Activated CD4-positive, alpha-beta T cell treated with anti-CD3 and anti-CD28 coated beads for 36 hours (primary cell): ENCODE results near the gene EPS8L2. TPM values are rescaled to one million over a fixed set of nuclear protein-coding genes. Genes with fewer than 3 reads are reported as not detected.
A peak's percentile ranks its signal among the peaks of the same experiment; 100 is the strongest.

Experiments used
- ATAC-seq: fragments of 200-7000 bp; cut with Tn5 transposase; one replicate; pipeline ENCODE4 v1.10.0; 2021; ENCODE audit warnings: mild to moderate bottlenecking, moderate library complexity
- CTCF ChIA-PET: fragments of 350-600 bp; sonication (Branson Sonifier 250); formaldehyde crosslinking; loops from one replicate; lab custom pipeline; 2021; ENCODE audit warnings: antibody characterized with exemption; lab: Charles Lee
- POLR2A ChIA-PET: fragments of 350-600 bp; sonication (Branson Sonifier 250); formaldehyde crosslinking; loops from one replicate; lab custom pipeline; 2021; ENCODE audit warnings: antibody characterized with exemption, inconsistent platforms; lab: Charles Lee
- DNase-seq: peaks from one replicate; pipeline ENCODE4 v3.0.0-alpha.2; 2020
- H3K27ac Mint-ChIP-seq: one replicate; pipeline ENCODE4 v1.8.0; 2021; ENCODE audit warnings: mixed read lengths
- H3K27me3 Mint-ChIP-seq: one replicate; pipeline ENCODE4 v1.8.0; 2021; ENCODE audit warnings: mixed read lengths
- H3K36me3 Mint-ChIP-seq: one replicate; pipeline ENCODE4 v1.8.0; 2021; ENCODE audit warnings: low read depth, mixed read lengths
- H3K4me1 Mint-ChIP-seq: one replicate; pipeline ENCODE4 v1.8.0; 2021; ENCODE audit warnings: mixed read lengths
- H3K4me3 Mint-ChIP-seq: one replicate; pipeline ENCODE4 v1.8.0; 2021; ENCODE audit warnings: mild to moderate bottlenecking, moderate library complexity, mixed read lengths
- H3K9me3 Mint-ChIP-seq: one replicate; pipeline ENCODE4 v1.8.0; 2021; ENCODE audit warnings: low read depth, mixed read lengths
- intact Hi-C, 2 experiments: fragments of 100-400 bp; cut with DNase I in 1 of 2; cut with micrococcal nuclease in 1 of 2; formaldehyde crosslinking; loops; one replicate each; pipeline versions ENCODE4 v1.14.2 to v1.15.1; 2022 to 2024; cut with DNase I, micrococcal nuclease
- total RNA-seq, 2 experiments: library from RNA; stranded (reverse); gene quantifications; one replicate each; pipeline ENCODE4 v1.2.3, GENCODE V29; 2021

Gene EPS8L2
- total RNA-seq, 2 experiments from 2014 or later = 8.0 to 10.5 TPM

- intact Hi-C loops = no loop called here
Observed at GRCh38 chr11:763549-764321, 57.7 kb downstream of the EPS8L2 start.

DNA sequence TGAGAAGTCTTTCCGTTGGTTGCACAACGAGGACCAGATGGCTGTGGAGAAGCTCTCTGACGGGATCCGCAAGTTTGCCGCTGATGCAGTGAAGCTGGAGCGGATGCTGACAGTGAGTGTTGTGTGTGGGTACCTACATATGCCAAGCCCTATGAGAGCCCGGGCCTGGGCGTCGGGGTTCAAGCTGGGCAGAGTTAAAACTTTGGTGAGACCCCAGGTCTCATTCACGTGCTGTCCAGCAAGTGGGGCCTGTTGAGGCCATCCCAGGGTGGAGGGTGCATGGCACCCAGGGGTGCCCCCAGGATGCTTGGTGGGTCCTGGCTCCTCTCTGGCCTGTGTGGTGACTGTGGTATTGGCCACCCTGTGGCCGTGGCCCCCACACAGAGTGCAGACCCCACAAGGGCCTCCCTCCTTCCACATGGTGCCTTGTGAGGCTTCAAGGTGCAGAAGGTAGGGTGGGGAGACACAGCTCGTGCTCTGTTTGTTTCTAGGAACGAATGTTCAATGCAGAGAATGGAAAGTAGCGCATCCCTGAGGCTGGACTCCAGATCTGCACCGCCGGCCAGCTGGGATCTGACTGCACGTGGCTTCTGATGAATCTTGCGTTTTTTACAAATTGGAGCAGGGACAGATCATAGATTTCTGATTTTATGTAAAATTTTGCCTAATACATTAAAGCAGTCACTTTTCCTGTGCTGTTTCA is 58.4 kb downstream of the EPS8L2 start:
- Mint-ChIP-seq H3K4me1 (peaks cover 17% of the 10 kb centered on the region), H3K27me3 (no peaks in the 10 kb centered on the region), H3K36me3 (peaks cover 35% of the 10 kb centered on the region), H3K27ac (no peak overlapping the region), H3K4me3 (no peak overlapping the region), H3K9me3 (no peaks in the 10 kb centered on the region)
- DNase-seq (no peak), ATAC-seq (no peak)
- ChIA-PET POLR2A (no interaction called here), CTCF (interaction anchor here (0.6 to 1.3 kb wide), 5 partner anchors 12 to 286 kb away, joined by 3 to 4 read pairs (median 3); no protein-coding TSS in a partner anchor)
- intact Hi-C loops = no loop called here

More at GRCh38 chr11:763549-764321, 57.7 kb downstream of the EPS8L2 start:
- Mint-ChIP-seq H3K27me3 (no peaks in the 10 kb centered on the region), H3K36me3 (peaks cover 38% of the 10 kb centered on the region), H3K4me3 (no peak overlapping the region), H3K4me1 (peaks cover 17% of the 10 kb centered on the region), H3K27ac (no peak overlapping the region), H3K9me3 (no peaks in the 10 kb centered on the region)
- no peak for DNase-seq
- CTCF ChIA-PET = interaction anchor here (0.6 to 1.3 kb wide), 6 partner anchors 12 to 286 kb away, joined by 3 to 4 read pairs (median 4); no protein-coding TSS in a partner anchor
- POLR2A ChIA-PET = interaction anchor here (0.6 kb wide), 1 partner anchor 63 kb away, joined by 5 read pairs; no protein-coding TSS in a partner anchor
- ATAC-seq = no peak

DNA sequence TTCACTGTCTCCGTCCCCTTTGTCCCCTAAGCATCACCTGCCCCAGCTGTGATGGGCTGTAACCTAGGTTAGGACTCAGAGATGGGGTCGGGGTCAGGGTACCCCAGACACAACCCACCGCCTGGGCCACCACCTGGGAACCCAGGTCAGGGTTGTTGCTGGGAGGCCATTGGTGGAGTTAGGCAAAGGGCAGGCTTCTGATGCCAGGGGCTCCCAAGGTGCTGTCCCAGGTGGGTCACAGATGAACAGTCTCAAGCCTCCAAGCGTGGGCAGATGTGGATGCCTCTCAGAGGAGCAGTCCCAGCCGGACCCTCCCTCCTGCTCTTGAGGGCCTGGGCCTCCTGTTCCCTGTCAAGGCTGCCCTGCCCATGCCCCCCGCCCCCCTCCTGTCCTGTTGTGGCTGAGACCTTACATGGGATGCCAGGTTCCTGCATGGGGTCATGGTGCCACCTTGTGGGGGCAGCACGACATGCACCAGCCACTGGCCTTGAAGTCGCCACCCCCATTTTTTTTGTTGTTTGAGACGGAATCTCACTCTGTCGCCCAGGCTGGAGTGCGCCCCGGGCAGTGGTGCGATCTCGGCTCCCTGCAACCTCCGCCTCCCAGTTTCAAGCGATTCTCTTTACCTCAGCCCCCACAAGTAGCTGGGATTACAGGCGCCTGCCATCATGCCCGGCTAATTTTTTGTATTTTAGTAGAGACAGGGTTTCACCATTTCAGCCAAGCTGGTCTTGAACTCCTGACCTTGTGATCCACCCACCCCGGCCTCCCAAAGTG is 59.2 kb downstream of the EPS8L2 start:
- ChIA-PET CTCF (interaction anchor here (0.7 to 1.3 kb wide), 4 partner anchors 9 to 133 kb away, joined by 3 read pairs; partner anchors contain the start of gene TMEM80), POLR2A (no interaction called here)
- Mint-ChIP-seq H3K27ac (no peak overlapping the region), H3K9me3 (no peaks in the 10 kb centered on the region), H3K4me1 (peaks cover 12% of the 10 kb centered on the region), H3K36me3 (peaks cover 31% of the 10 kb centered on the region), H3K4me3 (no peak overlapping the region), H3K27me3 (no peaks in the 10 kb centered on the region)
- intact Hi-C loops = no loop called here
- ATAC-seq = peak; percentile 66
- peak; percentile 77 for DNase-seq

DNA sequence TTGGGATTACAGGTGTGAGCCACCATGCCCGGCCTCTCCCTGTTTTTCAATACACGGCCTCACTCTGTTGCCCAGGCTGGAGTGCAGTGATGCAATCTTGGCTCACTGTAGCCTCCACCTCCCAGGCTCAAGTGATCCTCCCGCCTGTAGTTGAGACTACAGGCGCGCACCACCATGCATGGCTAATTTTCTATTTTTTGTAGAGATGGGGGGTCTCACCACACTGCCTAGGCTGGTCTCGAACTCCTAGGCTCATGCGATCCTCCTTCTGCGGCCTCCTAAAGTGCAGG is 59.7 kb downstream of the EPS8L2 start:
- no peak for ATAC-seq
- POLR2A ChIA-PET = no interaction called here
- intact Hi-C loops = no loop called here

GRCh38 chr11:766106-766935 is 60.3 kb downstream of the EPS8L2 start:
- DNase-seq = no peak
- no peaks in the 10 kb centered on the region for H3K27me3 Mint-ChIP-seq

More for the DNA sequence above, 59.7 kb downstream of the EPS8L2 start:
- Mint-ChIP-seq H3K4me3 (no peak overlapping the region), H3K27me3 (no peaks in the 10 kb centered on the region), H3K4me1 (peaks cover 10% of the 10 kb centered on the region), H3K9me3 (no peaks in the 10 kb centered on the region), H3K36me3 (peaks cover 33% of the 10 kb centered on the region), H3K27ac (no peak overlapping the region)
- no peak for DNase-seq
- CTCF ChIA-PET = interaction anchor here (0.7 to 1.3 kb wide), 5 partner anchors 10 to 557 kb away, joined by 3 read pairs; partner anchors contain the start of gene TMEM80

GRCh38 chr11:766936-767210 is 60.8 kb downstream of the EPS8L2 start:
- ChIA-PET CTCF (interaction anchor here (1.0 kb wide), 1 partner anchor 40 kb away, joined by 3 read pairs; no protein-coding TSS in a partner anchor), POLR2A (no interaction called here)
- peaks cover 28% of the 10 kb centered on the region for H3K36me3 Mint-ChIP-seq
- H3K27me3 Mint-ChIP-seq = no peaks in the 10 kb centered on the region
- no peak for DNase-seq
- intact Hi-C loops = no loop called here
- no peak overlapping the region for H3K4me3 Mint-ChIP-seq
- H3K4me1 Mint-ChIP-seq = peaks cover 10% of the 10 kb centered on the region
- H3K27ac Mint-ChIP-seq = peak overlapping the region; percentile 14
- H3K9me3 Mint-ChIP-seq = no peaks in the 10 kb centered on the region
- no peak for ATAC-seq

More at GRCh38 chr11:766106-766935, 60.3 kb downstream of the EPS8L2 start:
- no peaks in the 10 kb centered on the region for H3K9me3 Mint-ChIP-seq
- H3K27ac Mint-ChIP-seq = peak overlapping the region; percentile 14
- H3K4me3 Mint-ChIP-seq = no peak overlapping the region
- peaks cover 10% of the 10 kb centered on the region for H3K4me1 Mint-ChIP-seq
- peak; percentile 64 for ATAC-seq
- intact Hi-C loops = no loop called here
- H3K36me3 Mint-ChIP-seq = peaks cover 33% of the 10 kb centered on the region
- ChIA-PET POLR2A (no interaction called here), CTCF (interaction anchor here (0.7 to 1.3 kb wide), 5 partner anchors 10 to 557 kb away, joined by 3 read pairs; partner anchors contain the start of gene TMEM80)

DNA sequence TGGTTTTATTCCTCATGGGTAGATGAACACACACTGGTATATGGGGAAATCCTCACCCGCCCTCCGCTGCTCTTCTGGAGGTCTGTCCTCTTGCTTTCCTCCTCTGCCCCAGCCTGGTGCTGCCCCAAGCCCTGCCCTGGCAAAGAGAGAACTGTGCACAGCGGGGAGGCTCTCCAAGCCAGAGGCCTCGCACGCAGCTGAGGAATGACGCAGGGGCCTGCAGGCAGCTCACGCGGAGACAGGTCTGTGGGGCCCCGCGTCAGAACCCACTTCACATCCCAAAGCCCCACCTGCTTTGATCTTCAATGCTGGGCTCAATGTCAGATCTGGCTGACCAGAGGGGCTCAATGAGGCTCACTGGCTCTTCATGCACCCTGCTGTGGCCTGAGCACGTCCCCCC is 61.2 kb downstream of the EPS8L2 start:
- ChIA-PET CTCF (no interaction called here), POLR2A (no interaction called here)
- H3K4me1 Mint-ChIP-seq = peaks cover 10% of the 10 kb centered on the region
- no peak overlapping the region for H3K4me3 Mint-ChIP-seq
- no peaks in the 10 kb centered on the region for H3K9me3 Mint-ChIP-seq
- H3K36me3 Mint-ChIP-seq = peaks cover 25% of the 10 kb centered on the region
- H3K27ac Mint-ChIP-seq = no peak overlapping the region
- intact Hi-C loops = no loop called here
- H3K27me3 Mint-ChIP-seq = no peaks in the 10 kb centered on the region
- no peak for ATAC-seq
- DNase-seq = no peak

GRCh38 chr11:769887-770641 is 64.0 kb downstream of the EPS8L2 start:
- H3K27ac Mint-ChIP-seq = no peak overlapping the region
- no peaks in the 10 kb centered on the region for H3K27me3 Mint-ChIP-seq
- no peak overlapping the region for H3K4me3 Mint-ChIP-seq
- ChIA-PET CTCF (no interaction called here), POLR2A (no interaction called here)
- ATAC-seq (no peak), DNase-seq (no peak)
- intact Hi-C loops = no loop called here
- no peaks in the 10 kb centered on the region for H3K9me3 Mint-ChIP-seq
- peaks cover 14% of the 10 kb centered on the region for H3K36me3 Mint-ChIP-seq
- H3K4me1 Mint-ChIP-seq = peaks cover 12% of the 10 kb centered on the region

GRCh38 chr11:770642-771616 is 64.9 kb downstream of the EPS8L2 start:
- no peak for ATAC-seq
- no peak overlapping the region for H3K4me3 Mint-ChIP-seq

More at GRCh38 chr11:770642-771616, 64.9 kb downstream of the EPS8L2 start:
- intact Hi-C loops = no loop called here
- H3K36me3 Mint-ChIP-seq = peaks cover 10% of the 10 kb centered on the region
- CTCF ChIA-PET = no interaction called here
- POLR2A ChIA-PET = no interaction called here
- no peaks in the 10 kb centered on the region for H3K9me3 Mint-ChIP-seq
- peaks cover 19% of the 10 kb centered on the region for H3K4me1 Mint-ChIP-seq
- H3K27ac Mint-ChIP-seq = no peak overlapping the region
- H3K27me3 Mint-ChIP-seq = no peaks in the 10 kb centered on the region
- no peak for DNase-seq
